GM18858 (cell line): ENCODE measurements around the gene SAMM50.

Experiments
- ATAC-seq: cut with Tn5 transposase; IDR thresholded peaks from one replicate; pipeline ENCODE4 v1.9.1; 2021; ENCODE audit not compliant: unreplicated experiment

Gene SAMM50

DNA sequence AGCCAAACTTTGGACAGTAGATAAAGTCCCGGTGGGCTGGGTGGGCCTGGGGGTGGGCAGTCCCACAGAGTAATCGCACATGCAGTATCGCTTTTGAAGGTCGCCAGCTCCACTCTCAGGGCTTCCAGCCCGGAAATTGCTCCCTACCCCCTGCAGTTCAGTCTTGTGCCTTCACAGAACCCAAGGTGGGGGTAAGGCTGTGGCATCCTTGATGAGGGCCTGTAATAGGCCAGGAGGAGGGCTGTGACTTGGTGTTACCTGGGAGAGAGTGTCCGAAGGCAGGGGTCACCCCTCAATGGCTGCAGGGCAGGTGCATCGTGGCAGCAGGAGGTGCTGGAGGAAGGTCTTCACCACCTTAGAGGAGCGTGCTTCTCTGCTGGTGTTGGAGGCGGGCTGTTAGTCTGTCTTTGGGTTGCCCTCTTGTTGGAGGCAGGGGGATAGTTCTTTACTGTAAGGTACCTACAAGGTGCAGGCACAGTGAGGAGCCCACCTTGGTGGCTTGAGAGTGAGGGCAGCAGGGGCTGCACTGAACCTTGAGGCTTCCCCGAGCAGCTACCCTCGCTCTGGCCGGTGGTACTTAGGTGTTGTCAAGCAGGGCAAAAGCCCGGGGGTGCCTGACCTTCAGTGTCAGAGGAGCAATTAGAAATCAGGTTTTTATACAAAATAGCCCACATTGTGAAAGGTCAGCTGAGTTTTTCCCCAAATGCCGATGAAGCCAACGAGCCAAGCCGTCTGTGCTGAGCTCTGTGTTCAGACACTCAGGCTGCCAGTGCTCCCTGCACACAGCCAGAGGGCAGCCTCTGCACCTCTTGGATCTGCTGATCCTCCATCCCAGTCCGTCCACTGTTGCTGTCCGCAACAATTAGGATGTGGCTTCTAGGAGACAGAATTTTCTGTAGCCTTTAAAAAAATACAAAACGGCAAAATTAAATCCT, 21.9 kb downstream of the SAMM50 start:
- ATAC-seq = no peak

DNA sequence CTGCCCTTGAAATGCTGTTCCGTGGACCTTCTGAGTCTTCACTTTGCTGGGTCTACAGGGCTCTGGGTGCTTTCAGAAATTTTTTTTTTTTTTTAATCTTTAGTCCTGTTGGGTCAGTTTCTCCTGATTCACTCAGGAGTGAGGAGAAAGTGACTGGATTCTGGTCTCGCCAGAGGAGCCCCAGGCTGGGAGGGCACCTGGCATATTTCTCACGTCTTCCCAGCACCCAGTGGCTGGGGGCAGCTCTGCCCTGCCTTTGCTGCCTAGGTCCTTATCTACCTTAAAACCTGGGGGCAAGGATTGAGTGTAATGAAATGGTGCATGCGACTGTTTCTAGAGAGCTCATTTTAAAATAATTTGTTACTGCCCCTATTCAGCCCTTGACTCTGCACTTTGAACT, 23.3 kb downstream of the SAMM50 start:
- ATAC-seq = no peak

DNA sequence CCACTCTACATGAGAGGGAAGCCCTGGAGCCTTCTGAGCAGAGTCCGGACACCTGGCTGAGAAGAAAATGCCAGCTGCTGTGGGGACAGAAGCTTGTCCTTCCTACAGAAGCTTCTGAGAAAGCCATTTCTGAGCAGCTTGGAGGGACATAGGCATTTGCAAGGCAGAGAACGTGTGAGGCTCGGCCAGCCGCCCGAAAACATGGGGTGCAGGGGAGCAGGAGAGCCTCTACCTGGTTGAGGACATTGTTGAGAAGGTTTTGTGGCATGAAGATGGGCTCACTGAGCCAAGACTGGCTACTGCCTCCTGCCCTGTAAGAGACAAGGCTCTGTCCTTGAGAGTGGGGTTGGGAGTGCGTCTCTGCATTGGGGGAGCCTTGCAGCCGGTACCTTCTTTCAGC, 25.3 kb downstream of the SAMM50 start:
- no peak for ATAC-seq

GRCh38 chr22:43980996-43981395, 25.8 kb downstream of the SAMM50 start:
- no peak for ATAC-seq

GRCh38 chr22:43983808-43984207, 28.6 kb downstream of the SAMM50 start:
- ATAC-seq = no peak

DNA sequence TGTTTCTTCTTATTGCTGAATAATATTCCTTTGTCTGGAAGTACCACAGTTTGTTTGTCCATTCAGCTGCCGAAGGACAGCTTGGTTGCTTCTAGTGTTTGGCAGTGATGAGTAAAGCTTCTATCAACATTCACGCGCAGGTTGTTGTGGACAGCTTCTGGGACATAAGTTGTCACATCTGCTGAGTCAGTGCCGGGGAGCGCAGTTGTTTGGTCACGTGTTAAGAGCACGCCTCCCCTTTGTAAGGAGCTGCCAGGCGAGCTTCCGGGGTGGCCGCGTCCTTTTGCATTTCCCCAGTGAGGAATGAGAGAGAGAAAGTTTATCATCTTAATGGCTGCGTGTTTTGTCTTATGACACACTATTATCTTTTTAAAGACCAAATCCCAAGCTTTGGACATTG, 30.3 kb downstream of the SAMM50 start:
- ATAC-seq = no peak

DNA sequence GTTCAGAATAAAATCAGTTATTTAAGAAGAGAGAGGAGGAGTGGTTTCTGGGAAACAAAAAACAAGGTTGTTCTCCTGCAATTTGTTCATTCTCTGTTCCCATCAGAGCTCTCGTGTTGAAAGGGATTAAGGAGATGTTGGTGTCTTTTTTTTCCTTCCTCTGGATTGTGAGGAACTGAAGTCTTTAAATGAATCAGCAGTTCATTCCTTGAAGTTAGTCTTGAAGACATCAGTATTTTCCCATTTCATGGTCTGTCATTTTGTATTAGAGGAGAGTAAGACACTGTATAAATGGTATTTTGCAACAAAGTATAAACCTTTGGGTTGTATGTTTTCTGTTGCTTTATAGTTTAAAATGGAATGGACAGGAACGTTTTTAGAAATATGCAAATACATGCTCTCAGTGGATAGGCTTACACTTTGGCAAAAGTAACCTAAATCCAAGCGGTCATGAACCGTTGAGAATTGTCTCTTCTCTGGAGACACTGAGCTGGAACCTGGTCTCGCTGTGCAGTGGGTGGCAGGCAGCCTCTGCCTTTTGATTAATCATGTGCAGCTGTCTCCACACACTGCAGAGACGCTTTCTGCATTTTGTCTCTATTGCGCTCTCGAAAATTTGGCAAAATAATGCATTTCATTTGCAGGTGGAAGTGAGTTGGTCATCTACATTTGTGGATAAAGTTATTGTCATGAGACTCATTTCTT, 33.0 kb downstream of the SAMM50 start:
- no peak for ATAC-seq

GRCh38 chr22:43988960-43989359, 33.7 kb downstream of the SAMM50 start:
- no peak for ATAC-seq

GRCh38 chr22:43990044-43990443, 34.8 kb downstream of the SAMM50 start:
- no peak for ATAC-seq

DNA sequence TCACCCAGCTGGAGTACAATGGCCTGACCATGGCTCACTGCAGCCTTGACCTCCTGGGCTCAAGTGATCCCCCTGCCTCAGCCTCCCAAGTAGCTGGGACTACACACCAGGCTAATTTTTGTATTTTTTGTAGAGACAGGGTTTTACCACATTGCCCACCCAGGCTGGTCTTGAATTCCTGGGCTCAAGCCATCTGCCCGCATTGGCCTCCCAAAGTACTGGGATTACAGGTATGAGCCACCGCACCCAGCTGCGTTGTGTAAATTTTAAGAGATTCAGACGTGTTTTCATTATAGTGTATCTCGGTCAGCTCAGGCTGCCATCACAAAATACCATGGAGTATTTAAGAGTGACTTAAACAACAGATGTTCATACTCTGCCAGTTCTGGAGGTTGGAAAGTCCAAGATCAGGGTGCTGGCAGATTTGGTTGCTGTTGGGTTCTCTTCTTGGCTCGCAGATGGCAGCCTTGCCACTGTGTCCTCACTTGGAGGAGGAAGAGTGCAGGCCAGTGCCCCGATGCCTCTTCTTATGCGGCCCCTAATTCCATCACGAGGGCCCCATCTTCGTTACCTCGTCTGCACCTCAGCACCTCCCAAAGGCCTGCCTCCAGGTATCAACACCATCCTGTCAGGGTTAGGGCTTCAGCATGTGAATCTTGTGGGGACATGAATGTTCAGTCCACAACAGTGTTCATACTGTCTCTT, 36.2 kb downstream of the SAMM50 start:
- no peak for ATAC-seq

- ATAC-seq = no peak
Measured at GRCh38 chr22:43992331-43992821, 37.1 kb downstream of the SAMM50 start.

DNA sequence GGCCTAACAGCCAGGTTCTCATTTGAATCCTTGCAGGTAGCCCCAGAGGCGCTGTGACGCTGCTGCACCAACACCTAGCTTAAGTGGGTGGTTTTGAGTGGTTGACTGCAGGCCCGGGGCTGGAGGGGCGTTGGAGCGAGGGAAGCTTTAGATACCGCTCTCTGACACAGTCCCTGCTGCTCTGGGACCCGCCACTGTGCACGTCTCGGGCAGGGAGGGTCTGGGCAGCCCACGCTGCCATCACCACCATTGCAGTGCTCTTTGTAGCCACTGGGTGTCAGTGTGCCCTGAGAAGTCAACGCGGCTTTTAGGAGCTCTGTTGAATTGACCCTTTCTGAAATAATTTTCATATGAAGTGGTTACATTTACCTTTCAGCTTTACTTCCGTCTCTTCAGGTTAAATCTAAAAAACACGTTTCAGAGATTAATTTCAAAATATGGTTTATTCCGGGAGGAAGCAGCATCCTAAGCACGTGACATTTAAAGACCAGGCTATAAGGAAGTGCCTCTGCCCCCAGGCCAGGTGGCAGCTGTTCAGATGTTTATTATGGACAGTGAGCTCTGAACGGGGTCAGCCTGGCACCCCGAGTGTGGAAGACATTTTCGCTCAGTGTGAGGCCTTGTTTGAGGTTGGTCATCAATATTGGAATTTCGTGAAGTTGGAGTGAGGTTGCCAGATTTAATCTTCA, 38.0 kb downstream of the SAMM50 start:
- no peak for ATAC-seq

GRCh38 chr22:43994006-43994405, 38.8 kb downstream of the SAMM50 start:
- ATAC-seq = no peak

DNA sequence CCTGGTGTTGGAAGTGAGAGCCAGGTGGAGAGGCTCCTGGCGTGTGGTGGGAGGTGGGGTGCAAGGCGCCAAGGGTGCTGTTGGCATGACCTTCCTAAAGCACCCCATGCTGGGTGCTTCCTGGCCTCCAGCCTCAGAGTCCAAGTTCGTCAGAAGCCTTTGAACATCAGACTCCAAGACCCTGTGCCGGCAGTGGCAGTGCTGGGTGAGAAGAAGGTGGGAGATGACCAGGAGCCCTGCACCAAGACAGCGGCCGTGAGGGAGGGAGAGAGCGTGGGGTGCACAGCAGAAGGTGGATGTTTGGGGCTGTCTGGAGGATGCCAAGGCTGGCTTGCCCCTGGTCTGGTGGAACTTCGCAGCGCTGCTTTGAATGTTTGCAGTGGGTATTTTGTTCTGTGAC, 39.2 kb downstream of the SAMM50 start:
- ATAC-seq = no peak

DNA sequence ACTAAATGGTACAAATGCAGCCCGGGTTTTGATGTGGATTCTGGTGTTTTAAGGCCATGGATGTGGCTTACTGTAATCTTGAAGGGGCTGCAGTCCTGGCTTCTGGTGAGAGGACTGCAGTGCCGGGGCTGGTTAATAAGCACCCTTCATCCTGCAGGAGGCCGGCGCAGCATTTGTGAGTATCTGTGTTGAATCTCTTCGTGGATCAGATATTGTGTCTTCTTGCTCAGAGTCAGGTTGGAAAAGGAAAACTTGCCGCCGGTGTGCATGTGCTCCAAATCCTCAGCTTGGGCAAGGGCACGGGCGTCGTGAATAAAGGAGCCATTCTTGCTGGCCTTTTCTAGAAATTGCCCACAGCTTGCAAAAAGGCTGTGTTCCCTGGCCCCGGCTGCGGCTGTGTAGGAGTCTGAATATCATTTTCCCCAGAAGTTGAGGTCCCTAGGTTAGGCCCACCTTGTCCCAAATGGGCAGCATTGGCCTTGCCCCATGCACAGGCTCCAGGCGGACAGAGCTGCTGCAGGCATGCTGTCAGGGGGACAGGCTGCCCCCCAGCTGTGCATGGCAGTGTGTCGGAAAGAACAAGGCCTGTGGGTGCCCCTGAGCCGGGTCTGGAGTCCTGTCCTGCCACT, 39.9 kb downstream of the SAMM50 start:
- ATAC-seq = no peak

GRCh38 chr22:43995798-43996169, 40.5 kb downstream of the SAMM50 start:
- ATAC-seq = no peak

GRCh38 chr22:43996170-43996980, 41.1 kb downstream of the SAMM50 start:
- ATAC-seq = no peak

- ATAC-seq = no peak
Measured at GRCh38 chr22:43996981-43997265, 41.7 kb downstream of the SAMM50 start.

- no peak for ATAC-seq
Measured at GRCh38 chr22:43998679-43999264, 43.5 kb downstream of the SAMM50 start.

DNA sequence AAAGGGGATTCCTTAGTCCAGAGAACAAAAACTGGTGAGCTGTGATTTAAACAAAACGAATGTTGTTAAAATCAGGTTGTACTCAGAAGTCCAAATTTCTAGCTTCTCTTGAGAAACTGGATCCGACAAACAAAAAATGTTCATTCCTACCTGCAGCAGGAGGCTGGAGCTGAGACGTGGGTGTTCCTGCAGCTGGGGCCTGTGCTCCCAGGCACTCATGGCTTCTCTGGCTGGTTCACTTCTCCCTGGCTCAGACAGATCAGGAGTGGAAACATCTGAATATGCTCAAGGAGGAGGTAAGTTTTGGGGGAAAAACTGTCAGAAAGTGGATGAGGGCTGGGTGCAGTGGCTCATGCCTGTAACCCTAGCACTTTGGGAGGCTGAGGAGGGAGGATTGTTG, 44.1 kb downstream of the SAMM50 start:
- no peak for ATAC-seq
